HFFc6 (cell line): ENCODE results near the gene VWF. TPM values are rescaled to one million over a fixed set of nuclear protein-coding genes. Genes with fewer than 3 reads are reported as not detected.

ENCODE experiments used
- DNase-seq: peaks from one replicate; pipeline ENCODE4 v3.0.0-alpha.2; 2018
- H3K27ac Mint-ChIP-seq: 2 replicates; pipeline ENCODE4 v1.8.0; 2020; ENCODE audit warnings: mild to moderate bottlenecking, mixed read lengths
- H3K27me3 Mint-ChIP-seq: 2 replicates; pipeline ENCODE4 v1.8.0; 2021; ENCODE audit warnings: mild to moderate bottlenecking, moderate library complexity, mixed read lengths; ENCODE audit not compliant: insufficient read depth
- H3K36me3 Mint-ChIP-seq: 2 replicates; pipeline ENCODE4 v1.8.0; 2021; ENCODE audit warnings: low read depth, mixed read lengths
- H3K4me1 Mint-ChIP-seq: 2 replicates; pipeline ENCODE4 v1.8.0; 2020; ENCODE audit warnings: low read depth, mixed read lengths
- H3K4me3 Mint-ChIP-seq: 2 replicates; pipeline ENCODE4 v1.8.0; 2020; ENCODE audit warnings: mild to moderate bottlenecking, moderate library complexity, mixed read lengths
- H3K9me3 Mint-ChIP-seq: 2 replicates; pipeline ENCODE4 v1.8.0; 2020; ENCODE audit warnings: mild to moderate bottlenecking, mixed read lengths
- CTCF ChIP-seq: fragments of 200-600 bp; sonication (generic); IDR thresholded peaks from 2 replicates; pipeline ENCODE4 v1.5.0; 2021; ENCODE audit warnings: antibody characterized with exemption, mild to moderate bottlenecking
- total RNA-seq, 6 experiments: library from RNA; stranded (reverse); fragmentation: NEBNext Ultra II Directional; extraction: Animal tissue kit (Norgen Biotek cat#: 25700); gene quantifications; 2 replicates in 1 of 6; 3 replicates in 5 of 6; pipeline ENCODE4 v1.2.3, GENCODE V29; 2021

Gene VWF
- total RNA-seq, 6 experiments from 2014 or later: 0.02 to 0.25 (median 0.10) TPM

GRCh38 chr12:5912011-5912410 is 212.5 kb downstream of the VWF start:
- H3K9me3 Mint-ChIP-seq: no peaks in the 10 kb centered on the region
- H3K4me3 Mint-ChIP-seq: no peak overlapping the region
- peaks cover 35% of the 10 kb centered on the region for H3K27me3 Mint-ChIP-seq
- no peaks in the 10 kb centered on the region for H3K36me3 Mint-ChIP-seq
- TF ChIP-seq CTCF: no peak
- no peak overlapping the region for H3K27ac Mint-ChIP-seq
- H3K4me1 Mint-ChIP-seq: no peaks in the 10 kb centered on the region
- DNase-seq: no peak

- no peak for TF ChIP-seq CTCF
- Mint-ChIP-seq H3K9me3 (no peaks in the 10 kb centered on the region), H3K4me3 (no peak overlapping the region), H3K27me3 (peaks cover 33% of the 10 kb centered on the region), H3K27ac (no peak overlapping the region), H3K36me3 (no peaks in the 10 kb centered on the region), H3K4me1 (no peaks in the 10 kb centered on the region)
- no peak for DNase-seq
These were observed 213.5 kb downstream of the VWF start for GRCh38 chr12:5910790-5911548.

GRCh38 chr12:5909560-5909959 is 214.9 kb downstream of the VWF start:
- no peak overlapping the region for H3K4me3 Mint-ChIP-seq
- no peak for DNase-seq
- TF ChIP-seq CTCF: no peak
- H3K36me3 Mint-ChIP-seq: no peaks in the 10 kb centered on the region
- no peak overlapping the region for H3K27ac Mint-ChIP-seq
- peaks cover 33% of the 10 kb centered on the region for H3K27me3 Mint-ChIP-seq
- no peaks in the 10 kb centered on the region for H3K9me3 Mint-ChIP-seq
- no peaks in the 10 kb centered on the region for H3K4me1 Mint-ChIP-seq

- H3K27ac Mint-ChIP-seq: no peak overlapping the region
- DNase-seq: no peak
- TF ChIP-seq CTCF: no peak
- peaks cover 32% of the 10 kb centered on the region for H3K27me3 Mint-ChIP-seq
- H3K36me3 Mint-ChIP-seq: no peaks in the 10 kb centered on the region
- no peaks in the 10 kb centered on the region for H3K9me3 Mint-ChIP-seq
- H3K4me1 Mint-ChIP-seq: no peaks in the 10 kb centered on the region
- H3K4me3 Mint-ChIP-seq: no peak overlapping the region
These were observed 216.2 kb downstream of the VWF start for GRCh38 chr12:5908251-5908650.

GRCh38 chr12:5907807-5908206 is 216.7 kb downstream of the VWF start:
- Mint-ChIP-seq H3K27me3 (peaks cover 30% of the 10 kb centered on the region), H3K36me3 (no peaks in the 10 kb centered on the region), H3K4me1 (no peaks in the 10 kb centered on the region), H3K4me3 (no peak overlapping the region), H3K27ac (no peak overlapping the region), H3K9me3 (no peaks in the 10 kb centered on the region)
- no peak for DNase-seq
- TF ChIP-seq CTCF: no peak
